Astrocyte of the hippocampus (primary cell): ENCODE results near the gene CD300E.

Experiments
- DNase-seq: peaks from one replicate; pipeline ENCODE4 v3.0.0; 2011; ENCODE audit warnings: low read depth, low spot score

The CD300E gene

DNA sequence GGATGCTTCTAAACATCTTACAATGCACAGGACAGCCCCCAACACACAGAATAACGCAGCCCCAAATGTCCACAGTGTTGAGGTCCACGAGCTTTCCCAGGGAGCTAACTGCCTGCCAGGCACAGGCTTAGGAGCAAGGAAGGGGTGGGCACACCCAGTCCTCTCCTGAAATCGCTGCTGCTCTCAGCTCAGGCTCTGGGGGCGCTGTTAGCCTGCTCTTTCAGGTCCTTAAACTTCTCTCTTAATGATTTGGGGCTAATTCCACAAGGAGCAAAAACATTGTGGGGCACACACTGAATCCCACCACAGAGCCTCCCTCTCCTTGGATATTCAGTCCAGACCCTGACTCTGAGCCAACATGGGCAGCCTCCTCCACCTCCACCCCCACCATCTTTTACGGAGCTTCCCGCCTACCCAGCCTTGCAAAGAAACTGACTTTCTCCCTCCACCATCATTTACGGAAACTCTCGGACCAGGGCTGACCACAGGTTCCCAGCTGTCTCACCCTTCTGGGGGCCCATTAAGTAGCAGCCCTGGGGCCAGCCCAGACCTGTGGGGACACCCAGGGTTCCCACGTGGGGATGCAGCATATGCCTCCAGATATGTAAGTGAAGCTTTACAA, 57.3 kb downstream of the CD300E start:
- peak; percentile 34 for DNase-seq

- no peak for DNase-seq
Measured at GRCh38 chr17:74565126-74565525, 58.4 kb downstream of the CD300E start.

- no peak for DNase-seq
Measured at GRCh38 chr17:74563358-74563757, 60.2 kb downstream of the CD300E start.

GRCh38 chr17:74561586-74561985, 62.0 kb downstream of the CD300E start:
- DNase-seq, result no peak
